Measurements from ENCODE around the gene AMN. TPM values are rescaled to one million over a fixed set of nuclear protein-coding genes. Genes with fewer than 3 reads are reported as not detected.

The AMN gene
- total RNA-seq, 1 donor from 2014 or later, result 0.23 TPM

- H3K4me1 Mint-ChIP-seq, result peaks cover 6% of the 10 kb centered on the region
- DNase-seq (ENCODE audit: low read depth, low spot score), result no peak
Observed at GRCh38 chr14:102929241-102930137, 7.0 kb downstream of the AMN start.

DNA sequence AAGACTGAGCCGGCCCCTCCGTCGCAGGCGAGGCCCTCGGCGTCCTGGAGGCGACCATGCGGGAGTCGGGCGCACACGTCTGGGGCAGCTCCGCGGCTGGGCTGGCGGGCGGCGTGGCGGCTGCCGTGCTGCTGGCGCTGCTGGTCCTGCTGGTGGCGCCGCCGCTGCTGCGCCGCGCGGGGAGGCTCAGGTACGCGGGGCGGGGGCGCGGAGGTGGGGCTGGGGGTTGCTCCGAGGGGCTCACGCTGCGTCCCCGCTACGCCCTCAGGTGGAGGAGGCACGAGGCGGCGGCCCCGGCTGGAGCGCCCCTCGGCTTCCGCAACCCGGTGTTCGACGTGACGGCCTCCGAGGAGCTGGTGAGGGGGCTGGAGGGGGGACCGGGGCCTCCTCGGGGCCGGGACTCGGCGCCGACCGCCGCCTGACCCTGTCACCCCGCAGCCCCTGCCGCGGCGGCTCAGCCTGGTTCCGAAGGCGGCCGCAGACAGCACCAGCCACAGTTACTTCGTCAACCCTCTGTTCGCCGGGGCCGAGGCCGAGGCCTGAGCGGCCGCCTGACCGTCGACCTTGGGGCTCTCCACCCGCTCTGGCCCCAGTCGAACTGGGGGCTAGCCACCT lies 7.8 kb downstream of the AMN start:
- DNase-seq (ENCODE audit: low read depth, low spot score), result peak; percentile 20
- H3K27ac Mint-ChIP-seq (ENCODE audit: unreplicated experiment), result no peak overlapping the region
- H3K4me1 Mint-ChIP-seq, result peaks cover 6% of the 10 kb centered on the region
- TF ChIP-seq, protein P1, sequence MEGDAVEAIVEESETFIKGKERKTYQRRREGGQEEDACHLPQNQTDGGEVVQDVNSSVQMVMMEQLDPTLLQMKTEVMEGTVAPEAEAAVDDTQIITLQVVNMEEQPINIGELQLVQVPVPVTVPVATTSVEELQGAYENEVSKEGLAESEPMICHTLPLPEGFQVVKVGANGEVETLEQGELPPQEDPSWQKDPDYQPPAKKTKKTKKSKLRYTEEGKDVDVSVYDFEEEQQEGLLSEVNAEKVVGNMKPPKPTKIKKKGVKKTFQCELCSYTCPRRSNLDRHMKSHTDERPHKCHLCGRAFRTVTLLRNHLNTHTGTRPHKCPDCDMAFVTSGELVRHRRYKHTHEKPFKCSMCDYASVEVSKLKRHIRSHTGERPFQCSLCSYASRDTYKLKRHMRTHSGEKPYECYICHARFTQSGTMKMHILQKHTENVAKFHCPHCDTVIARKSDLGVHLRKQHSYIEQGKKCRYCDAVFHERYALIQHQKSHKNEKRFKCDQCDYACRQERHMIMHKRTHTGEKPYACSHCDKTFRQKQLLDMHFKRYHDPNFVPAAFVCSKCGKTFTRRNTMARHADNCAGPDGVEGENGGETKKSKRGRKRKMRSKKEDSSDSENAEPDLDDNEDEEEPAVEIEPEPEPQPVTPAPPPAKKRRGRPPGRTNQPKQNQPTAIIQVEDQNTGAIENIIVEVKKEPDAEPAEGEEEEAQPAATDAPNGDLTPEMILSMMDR (conservative IDR thresholded peaks at IDR 0.05), result peak; percentile 18
- H3K9me3 Mint-ChIP-seq, result no peaks in the 10 kb centered on the region
- H3K27me3 Mint-ChIP-seq (ENCODE audit: low read depth), result peaks cover 59% of the 10 kb centered on the region
- peaks cover 6% of the 10 kb centered on the region for H3K36me3 Mint-ChIP-seq (ENCODE audit: low read depth)
- no peak overlapping the region for H3K4me3 Mint-ChIP-seq

More at GRCh38 chr14:102929241-102930137, 7.0 kb downstream of the AMN start:
- Mint-ChIP-seq H3K9me3 (no peaks in the 10 kb centered on the region), H3K36me3 (ENCODE audit: low read depth) (peaks cover 2% of the 10 kb centered on the region), H3K27ac (ENCODE audit: unreplicated experiment) (no peak overlapping the region), H3K27me3 (ENCODE audit: low read depth) (peaks cover 60% of the 10 kb centered on the region), H3K4me3 (no peak overlapping the region)
- TF ChIP-seq, protein P1 (conservative IDR thresholded peaks at IDR 0.05), result no peak

DNA sequence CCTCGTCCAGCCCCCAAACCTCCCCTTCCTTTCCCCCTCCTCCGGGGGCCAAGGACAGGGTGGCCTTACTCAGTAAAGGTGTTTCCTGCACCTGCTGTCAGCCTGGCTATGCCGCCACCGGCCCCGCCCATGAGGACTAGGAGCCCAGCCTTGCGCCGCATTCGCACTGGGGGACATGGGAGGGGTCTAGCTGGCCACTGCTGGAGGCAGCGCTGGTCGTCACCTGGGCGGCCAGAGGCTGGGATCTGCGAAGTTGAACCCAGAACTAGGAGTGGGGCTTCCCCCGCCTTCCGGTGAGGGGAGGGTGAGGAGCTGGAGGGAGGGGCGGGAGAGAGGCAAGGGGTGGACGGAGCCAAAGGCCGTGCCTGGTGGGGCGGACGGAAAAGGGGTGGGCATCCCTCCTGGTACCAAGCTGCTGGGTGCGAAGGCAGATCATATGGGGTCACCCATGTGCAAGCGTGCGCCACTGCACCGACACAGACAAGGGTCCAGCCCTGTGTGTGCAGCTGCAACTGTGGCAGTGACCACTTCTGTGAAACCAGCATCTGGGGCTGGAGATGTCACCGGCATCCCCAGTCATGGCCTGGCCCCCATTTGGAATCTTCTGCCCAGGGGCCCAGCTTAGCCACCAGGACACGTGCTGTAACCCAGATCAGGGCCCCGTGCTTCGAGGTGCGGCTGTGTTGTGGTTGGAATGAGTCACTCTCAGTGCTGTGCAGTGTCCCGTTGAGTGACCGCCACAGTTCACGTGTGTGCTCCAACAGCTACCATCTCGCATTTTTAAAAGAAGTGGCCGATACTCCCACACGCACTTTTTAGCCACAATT lies 8.5 kb downstream of the AMN start:
- no peak for DNase-seq (ENCODE audit: low read depth, low spot score)
- peaks cover 54% of the 10 kb centered on the region for H3K27me3 Mint-ChIP-seq (ENCODE audit: low read depth)
- peaks cover 4% of the 10 kb centered on the region for H3K4me1 Mint-ChIP-seq
- no peak overlapping the region for H3K27ac Mint-ChIP-seq (ENCODE audit: unreplicated experiment)
- TF ChIP-seq, protein P1 (conservative IDR thresholded peaks at IDR 0.05), result no peak
- H3K9me3 Mint-ChIP-seq, result no peaks in the 10 kb centered on the region
- H3K36me3 Mint-ChIP-seq (ENCODE audit: low read depth), result peaks cover 6% of the 10 kb centered on the region
- no peak overlapping the region for H3K4me3 Mint-ChIP-seq

GRCh38 chr14:102931580-102932285 lies 9.3 kb downstream of the AMN start:
- DNase-seq (ENCODE audit: low read depth, low spot score), result no peak
- TF ChIP-seq, protein P1 (conservative IDR thresholded peaks at IDR 0.05), result no peak
- Mint-ChIP-seq H3K27me3 (ENCODE audit: low read depth) (peaks cover 46% of the 10 kb centered on the region), H3K4me1 (no peaks in the 10 kb centered on the region), H3K36me3 (ENCODE audit: low read depth) (peaks cover 6% of the 10 kb centered on the region), H3K27ac (ENCODE audit: unreplicated experiment) (no peak overlapping the region), H3K4me3 (no peak overlapping the region), H3K9me3 (no peaks in the 10 kb centered on the region)
